ENCODE results near the gene PIRT.
A peak's percentile ranks its signal among the peaks of the same experiment; 100 is the strongest.

PIRT gene

GRCh38 chr17:10792151-10792550, 45.7 kb downstream of the PIRT start:
- Mint-ChIP-seq H3K4me3 (no peak overlapping the region), H3K27me3 (ENCODE audit: low read depth, poor library complexity) (peaks cover 7% of the 10 kb centered on the region), H3K9me3 (no peaks in the 10 kb centered on the region), H3K36me3 (ENCODE audit: low read depth) (no peaks in the 10 kb centered on the region), H3K27ac (no peak overlapping the region), H3K4me1 (peaks cover 37% of the 10 kb centered on the region)
- no peak for DNase-seq
- TF ChIP-seq CTCF (IDR thresholded peaks at IDR 0.05) = no peak

GRCh38 chr17:10790491-10791401, 47.1 kb downstream of the PIRT start:
- no peak for DNase-seq
- Mint-ChIP-seq H3K27ac (no peak overlapping the region), H3K4me3 (no peak overlapping the region), H3K4me1 (peaks cover 37% of the 10 kb centered on the region), H3K27me3 (ENCODE audit: low read depth, poor library complexity) (peaks cover 12% of the 10 kb centered on the region), H3K9me3 (no peaks in the 10 kb centered on the region), H3K36me3 (ENCODE audit: low read depth) (no peaks in the 10 kb centered on the region)
- TF ChIP-seq CTCF (IDR thresholded peaks at IDR 0.05) = no peak

GRCh38 chr17:10789694-10790271, 48.1 kb downstream of the PIRT start:
- Mint-ChIP-seq H3K4me1 (peaks cover 37% of the 10 kb centered on the region), H3K27me3 (ENCODE audit: low read depth, poor library complexity) (peaks cover 12% of the 10 kb centered on the region), H3K4me3 (no peak overlapping the region), H3K27ac (peak overlapping the region; percentile 80), H3K9me3 (no peaks in the 10 kb centered on the region), H3K36me3 (ENCODE audit: low read depth) (no peaks in the 10 kb centered on the region)
- no peak for TF ChIP-seq CTCF (IDR thresholded peaks at IDR 0.05)
- no peak for DNase-seq

GRCh38 chr17:10787306-10788045, 50.4 kb downstream of the PIRT start:
- peaks cover 37% of the 10 kb centered on the region for H3K4me1 Mint-ChIP-seq
- no peaks in the 10 kb centered on the region for H3K36me3 Mint-ChIP-seq (ENCODE audit: low read depth)
- DNase-seq = no peak
- no peak overlapping the region for H3K27ac Mint-ChIP-seq
- H3K9me3 Mint-ChIP-seq = peaks cover 9% of the 10 kb centered on the region
- H3K27me3 Mint-ChIP-seq (ENCODE audit: low read depth, poor library complexity) = peaks cover 9% of the 10 kb centered on the region
- H3K4me3 Mint-ChIP-seq = no peak overlapping the region
- TF ChIP-seq CTCF (IDR thresholded peaks at IDR 0.05) = no peak

GRCh38 chr17:10785295-10785694, 52.6 kb downstream of the PIRT start:
- no peaks in the 10 kb centered on the region for H3K36me3 Mint-ChIP-seq (ENCODE audit: low read depth)
- H3K9me3 Mint-ChIP-seq = peaks cover 9% of the 10 kb centered on the region
- no peak overlapping the region for H3K27ac Mint-ChIP-seq
- H3K4me3 Mint-ChIP-seq = no peak overlapping the region
- H3K4me1 Mint-ChIP-seq = peaks cover 26% of the 10 kb centered on the region
- DNase-seq = no peak
- TF ChIP-seq CTCF (IDR thresholded peaks at IDR 0.05) = no peak
- peaks cover 9% of the 10 kb centered on the region for H3K27me3 Mint-ChIP-seq (ENCODE audit: low read depth, poor library complexity)
